HG03103 (cell line): Measurements from ENCODE around the gene FAM111B.
"Not testable (repeated sequence)": the region's sequence is repeated elsewhere in the genome, so short reads cannot be mapped to it uniquely, and the experiment has no call there.

Source experiments
- ATAC-seq: cut with Tn5 transposase; IDR thresholded peaks from one replicate; pipeline ENCODE4 v1.9.1; 2021; ENCODE audit warnings: low read depth; ENCODE audit not compliant: unreplicated experiment

The FAM111B gene

GRCh38 chr11:59097113-59097708 lies 9.8 kb upstream of the FAM111B start:
- ATAC-seq, result no peak

DNA sequence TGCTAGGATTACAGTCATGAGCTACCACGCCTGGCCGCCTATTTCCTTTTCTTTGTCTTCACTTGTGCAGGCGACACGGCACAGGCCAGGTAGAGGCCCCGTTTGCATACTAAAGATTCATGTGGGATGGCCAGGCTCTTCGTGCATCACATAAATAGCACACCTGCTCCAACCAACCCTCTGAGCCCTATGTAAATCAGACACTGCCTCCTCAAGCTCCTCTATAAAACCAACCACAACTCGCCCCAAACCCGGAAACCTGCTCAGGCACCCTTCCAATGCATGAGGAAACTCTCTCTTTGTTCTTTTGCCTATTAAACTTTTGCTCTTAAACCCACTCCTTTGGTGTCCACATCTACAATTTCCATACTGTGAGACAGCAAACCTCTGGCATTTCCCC lies 9.1 kb upstream of the FAM111B start:
- ATAC-seq, result not testable (repeated sequence)

DNA sequence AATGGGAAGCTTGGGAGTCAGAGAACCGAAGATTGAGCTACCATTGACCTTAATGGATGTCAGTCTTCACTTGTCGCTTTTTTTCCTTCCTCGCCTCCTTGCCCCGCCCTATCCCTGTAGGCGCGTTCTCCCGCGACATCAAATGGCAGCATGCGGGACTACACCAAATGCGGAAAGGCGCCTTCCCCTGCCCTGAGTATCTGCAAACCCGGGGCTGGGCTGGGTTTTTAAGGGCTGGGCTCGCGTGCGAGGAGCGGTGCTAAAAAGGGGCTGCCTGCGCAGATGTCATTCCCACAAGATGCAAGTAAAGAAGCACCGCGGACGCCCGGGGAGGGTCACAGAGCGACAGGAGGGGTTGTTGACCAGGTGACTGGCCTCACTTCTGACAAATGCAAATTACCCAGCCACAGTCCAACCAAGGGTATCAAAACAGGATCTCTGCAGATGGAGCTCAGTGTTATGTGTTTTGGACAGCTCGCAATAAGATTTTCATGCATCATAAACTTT lies 4.7 kb upstream of the FAM111B start:
- ATAC-seq, result peak; percentile 55

GRCh38 chr11:59107721-59108120 lies 684 bp downstream of the FAM111B start:
- ATAC-seq, result peak; percentile 30

GRCh38 chr11:59112494-59112893 lies 5.5 kb downstream of the FAM111B start:
- no peak for ATAC-seq

DNA sequence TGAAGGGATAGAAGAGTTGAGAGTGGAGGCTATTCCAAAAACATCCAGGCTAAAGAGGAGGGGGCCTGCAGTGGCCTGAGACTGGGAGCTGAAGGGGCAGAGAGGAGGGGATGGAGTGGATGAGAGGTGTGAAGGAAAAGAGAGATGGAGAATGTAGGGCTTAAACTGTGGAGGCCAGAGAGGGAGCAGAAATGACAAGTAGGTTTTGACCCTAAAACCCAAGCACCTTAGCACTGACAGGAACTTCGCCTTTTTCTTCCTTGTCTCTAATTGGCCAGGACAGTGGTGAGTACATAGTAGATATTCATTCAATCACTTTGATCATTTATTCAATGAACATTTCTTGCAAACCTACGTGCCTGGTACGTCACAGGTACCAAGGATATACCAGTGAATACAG lies 7.3 kb downstream of the FAM111B start:
- ATAC-seq, result no peak

- no peak for ATAC-seq
These were observed 8.5 kb downstream of the FAM111B start for GRCh38 chr11:59115553-59115952.

DNA sequence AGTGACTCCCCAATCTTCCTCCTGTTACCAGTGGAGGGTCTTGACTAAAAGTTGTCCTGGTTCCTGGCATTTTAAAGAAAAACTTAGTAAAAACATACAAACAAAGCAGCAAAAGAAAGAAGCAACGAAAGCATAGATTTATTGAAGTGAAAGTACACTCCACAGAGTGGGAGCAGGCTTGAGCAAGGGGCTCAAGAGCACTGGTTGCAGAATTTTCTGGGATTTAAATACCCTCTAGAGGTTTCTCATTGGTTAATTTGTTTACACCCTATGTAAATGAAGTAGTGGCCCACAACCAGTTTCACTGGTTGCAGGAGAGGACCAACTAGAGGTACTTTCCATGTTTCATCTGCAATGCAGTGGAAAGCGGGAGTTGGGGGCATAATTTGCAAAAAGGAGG lies 10.7 kb downstream of the FAM111B start:
- no peak for ATAC-seq

DNA sequence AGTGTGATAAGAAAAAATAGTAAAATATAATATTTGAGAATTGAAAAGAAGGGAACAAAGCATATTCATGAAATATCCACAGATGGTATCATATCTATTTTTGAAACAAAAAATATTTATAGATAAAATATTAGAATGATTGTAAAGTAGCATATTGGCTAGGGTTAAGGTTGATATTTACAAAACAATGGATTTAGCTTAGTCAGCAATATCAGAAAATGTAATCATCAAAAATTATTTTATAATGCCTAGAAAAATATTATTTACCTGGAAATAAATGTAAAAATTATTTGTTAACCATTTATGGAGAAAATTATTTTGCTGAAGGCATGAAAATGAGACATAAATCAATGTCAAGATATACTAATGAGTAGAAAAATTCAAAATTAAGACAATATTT lies 12.8 kb downstream of the FAM111B start:
- no peak for ATAC-seq

DNA sequence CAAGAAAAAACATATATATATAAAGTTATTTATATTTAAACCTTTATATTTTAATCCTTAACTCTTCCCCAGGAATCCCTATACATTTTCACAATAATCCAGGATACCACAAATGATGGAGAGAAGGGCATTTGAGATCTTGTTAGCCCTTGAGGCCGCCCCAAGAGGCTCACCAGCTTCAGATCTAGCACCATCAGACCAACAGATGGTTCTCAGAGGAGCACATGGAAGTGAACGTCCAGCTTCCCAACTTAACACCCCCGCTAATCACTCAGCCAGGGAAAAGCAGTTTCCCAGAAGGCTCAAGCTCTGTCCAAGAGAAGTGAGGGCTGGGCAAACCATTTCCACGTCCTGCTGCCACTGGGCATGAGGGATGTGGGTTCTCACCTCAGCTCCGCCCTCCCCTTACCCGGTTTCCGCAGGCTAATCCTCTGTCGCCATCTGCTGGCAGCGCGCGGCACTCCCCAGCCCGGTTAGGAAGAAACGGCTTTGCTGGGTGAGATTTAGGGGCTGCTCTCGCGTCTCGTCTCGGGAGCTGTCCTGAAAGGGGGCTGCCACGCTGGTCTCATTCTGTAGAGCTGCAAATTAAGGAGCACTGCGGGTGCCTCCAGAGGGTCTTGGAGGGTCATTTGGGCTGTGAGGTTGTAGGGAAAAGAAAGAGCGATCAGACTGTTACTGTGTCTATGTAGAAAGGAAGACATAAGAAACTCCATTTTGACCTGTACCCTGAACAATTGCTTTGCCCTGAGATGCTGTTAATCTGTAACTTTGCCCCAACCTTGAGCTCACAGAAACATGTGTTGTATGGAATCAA lies 28.8 kb downstream of the FAM111B start:
- ATAC-seq, result peak; percentile 94

DNA sequence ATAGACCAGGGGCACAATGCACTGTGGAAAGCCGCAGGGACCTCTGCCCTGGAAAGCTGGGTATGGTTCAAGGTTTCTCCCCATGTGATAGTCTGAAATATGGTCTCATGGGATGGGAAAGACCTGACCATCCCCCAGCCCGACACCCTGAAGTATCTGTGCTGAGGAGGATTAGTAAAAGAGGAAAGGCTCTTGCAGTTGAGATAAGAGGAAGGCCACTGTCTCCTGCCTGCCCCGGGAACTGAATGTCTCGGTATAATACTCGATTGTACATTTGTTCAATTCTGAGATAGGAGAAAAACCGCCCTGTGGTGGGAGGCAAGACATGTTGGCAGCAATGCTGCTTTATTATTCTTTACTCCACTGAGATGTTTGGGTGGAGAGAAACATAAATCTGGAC lies 29.5 kb downstream of the FAM111B start:
- ATAC-seq, result not testable (repeated sequence)

DNA sequence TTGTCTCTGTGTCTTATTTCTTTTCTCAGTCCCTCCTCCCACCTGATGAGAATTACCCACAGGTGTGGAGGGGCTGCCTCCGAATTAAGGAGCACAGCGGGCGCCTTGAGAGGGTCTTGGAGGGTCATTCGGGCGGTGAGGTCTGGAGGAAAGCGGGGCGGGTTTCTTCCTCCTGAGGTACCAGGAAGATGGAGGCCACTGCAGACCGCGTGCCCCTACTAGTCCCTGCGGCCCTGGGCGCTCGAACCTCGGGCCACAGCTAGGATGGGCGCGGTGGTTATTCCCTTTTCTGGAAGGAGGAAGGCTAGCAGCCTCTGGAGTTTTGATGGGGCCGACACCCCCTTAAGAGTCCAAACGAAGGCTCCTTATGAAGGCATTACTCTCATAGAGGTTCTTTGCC lies 30.2 kb downstream of the FAM111B start:
- ATAC-seq, result no peak

- no peak for ATAC-seq
These were observed 31.6 kb downstream of the FAM111B start for GRCh38 chr11:59138643-59139042.

GRCh38 chr11:59141191-59141590 lies 34.2 kb downstream of the FAM111B start:
- ATAC-seq, result no peak

DNA sequence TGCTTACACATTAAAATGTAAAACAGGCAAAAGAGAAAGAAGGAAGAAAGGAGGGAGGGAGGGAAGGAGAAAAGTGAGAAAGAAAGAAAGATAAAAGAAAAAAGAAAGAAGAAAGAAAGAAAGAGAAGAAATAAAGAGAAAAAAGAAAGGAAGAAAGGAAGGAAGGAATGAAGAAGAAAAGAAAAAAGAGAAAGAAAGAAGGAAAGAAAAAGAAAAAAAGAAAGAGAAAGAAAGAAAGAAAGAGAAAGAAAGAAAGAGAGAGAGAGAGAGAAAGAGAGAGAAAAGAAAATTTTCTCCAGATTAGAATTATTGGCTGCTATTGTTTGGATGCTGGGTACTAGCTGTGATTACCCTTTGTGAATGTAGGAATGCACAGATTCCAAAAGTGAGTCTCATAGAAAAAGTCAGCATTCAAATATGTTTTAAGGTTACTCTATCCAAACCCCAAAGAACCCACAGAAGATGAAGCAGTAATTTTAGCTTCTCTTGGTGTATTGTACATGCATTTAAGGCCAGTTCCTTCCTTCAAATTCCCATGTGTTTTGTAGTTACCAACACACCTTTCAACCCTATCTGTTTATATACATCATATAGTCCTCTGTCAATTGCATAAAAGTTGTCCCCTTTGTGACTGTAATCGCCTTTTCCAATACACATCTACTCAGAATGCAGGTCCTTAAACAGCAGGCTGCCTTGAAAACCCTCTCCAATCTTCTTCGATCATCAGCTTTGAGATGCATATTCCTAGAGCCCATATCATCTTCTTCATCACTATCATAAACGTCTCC lies 34.8 kb downstream of the FAM111B start:
- ATAC-seq, result no peak

DNA sequence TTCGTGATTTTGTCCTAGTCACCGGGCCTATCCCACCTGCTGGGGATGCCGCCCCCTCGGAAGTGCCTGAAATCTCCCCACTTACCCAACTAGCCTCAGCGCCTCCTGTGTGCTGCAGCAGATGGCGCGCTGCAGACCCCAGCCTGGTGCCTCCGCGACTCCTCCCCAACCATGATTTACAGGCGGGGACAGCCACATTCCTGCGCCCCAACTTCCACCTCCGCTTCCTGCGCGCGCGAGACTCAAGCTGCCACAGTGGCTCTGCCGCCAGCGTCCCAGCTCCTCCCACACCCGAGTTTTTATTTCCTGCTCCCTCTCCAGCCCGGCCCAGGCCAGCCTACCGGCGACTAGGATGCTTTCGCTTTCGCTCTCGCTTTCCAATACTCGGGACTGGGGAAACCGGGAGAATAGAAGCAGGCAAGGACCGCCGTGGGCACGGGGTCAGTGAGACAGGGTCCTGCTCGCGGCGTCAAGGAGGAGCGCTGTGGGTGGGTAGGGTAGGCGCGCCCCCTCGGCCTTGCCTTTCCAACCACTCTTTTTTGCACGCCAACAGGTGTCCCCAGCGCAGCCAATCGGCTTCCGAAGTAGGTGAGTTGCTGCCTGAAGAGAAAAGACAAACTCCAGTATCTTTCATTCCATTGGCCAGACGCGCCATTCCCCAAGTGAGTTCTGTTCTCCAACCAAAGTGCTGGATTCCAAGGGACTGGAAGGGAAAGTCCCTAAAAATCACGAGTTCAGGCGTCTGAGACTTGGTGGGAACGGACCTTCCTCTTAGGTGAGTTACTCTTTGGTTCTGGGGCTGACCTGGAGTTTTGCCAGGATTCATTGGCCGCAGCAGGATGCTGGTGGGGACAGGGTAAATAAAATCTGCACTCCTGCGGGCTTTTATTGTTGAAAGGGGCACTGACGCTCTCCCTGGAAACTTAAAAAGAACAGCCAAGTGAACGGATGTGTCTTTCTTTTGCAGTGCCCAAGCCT lies 35.8 kb downstream of the FAM111B start, which contains the start of gene FAM111A:
FAM111A (plus strand) TSS at position 327 of the 978 bp plus-strand sequence. CDS start 6,017 bp downstream, outside the sequence.
- ATAC-seq, result peak; percentile 56

DNA sequence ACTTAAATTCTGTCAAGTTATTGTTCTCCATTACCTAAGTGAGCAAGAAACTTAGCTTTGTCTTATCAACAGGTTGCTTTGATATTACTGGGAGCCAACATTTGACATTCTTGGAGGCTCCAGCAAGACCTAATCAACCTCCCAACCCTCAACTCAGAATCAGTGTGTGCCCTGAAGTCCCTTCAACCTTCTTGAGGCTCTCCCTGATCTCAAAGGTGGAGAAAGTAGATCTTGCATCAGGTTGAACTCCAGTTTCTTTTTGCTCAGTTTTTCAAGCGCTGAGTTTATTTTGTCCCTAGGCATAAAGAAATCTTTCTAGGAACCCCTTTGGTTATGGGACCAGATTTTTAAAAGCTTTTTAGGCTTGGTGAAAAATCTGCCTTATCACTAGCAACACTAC lies 37.1 kb downstream of the FAM111B start:
- no peak for ATAC-seq

DNA sequence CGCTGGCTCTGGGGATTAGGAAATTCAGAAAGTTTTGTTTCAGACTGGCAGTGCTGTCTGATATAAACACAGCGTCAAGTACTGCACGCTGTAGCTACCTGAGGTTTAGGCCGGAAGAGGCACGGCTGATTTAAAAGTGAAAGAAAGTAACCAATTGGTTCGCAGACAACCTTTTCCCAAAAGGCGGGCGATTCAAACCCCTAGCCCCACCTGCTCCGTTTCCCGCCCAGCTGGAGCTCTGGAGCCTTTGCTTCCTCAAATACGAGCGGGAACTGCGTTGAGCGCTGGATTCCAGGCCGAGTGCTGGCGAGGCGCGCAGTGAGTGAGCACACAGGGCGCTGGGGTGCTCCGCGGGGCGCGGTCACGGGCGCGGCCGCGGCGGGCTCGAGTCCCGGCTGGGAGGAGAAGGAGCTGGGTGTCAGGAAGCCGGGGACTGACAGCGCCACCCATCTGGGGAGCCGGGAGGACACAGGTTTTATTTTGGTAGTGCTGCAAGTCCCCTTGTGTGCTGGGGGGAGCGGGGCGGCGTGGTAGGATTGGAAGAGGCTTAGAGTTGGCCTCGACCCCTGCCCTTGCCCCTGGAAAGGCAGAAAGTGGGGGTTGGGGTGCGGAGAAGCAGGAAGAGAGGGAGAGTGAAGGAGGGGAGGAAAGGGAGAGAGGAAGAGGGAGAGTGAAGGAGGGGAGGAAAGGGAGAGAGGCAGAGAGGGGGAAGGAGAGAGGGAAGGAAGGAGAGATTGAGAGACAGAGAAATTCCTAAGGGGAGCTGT lies 37.7 kb downstream of the FAM111B start:
- ATAC-seq, result peak; percentile 43

DNA sequence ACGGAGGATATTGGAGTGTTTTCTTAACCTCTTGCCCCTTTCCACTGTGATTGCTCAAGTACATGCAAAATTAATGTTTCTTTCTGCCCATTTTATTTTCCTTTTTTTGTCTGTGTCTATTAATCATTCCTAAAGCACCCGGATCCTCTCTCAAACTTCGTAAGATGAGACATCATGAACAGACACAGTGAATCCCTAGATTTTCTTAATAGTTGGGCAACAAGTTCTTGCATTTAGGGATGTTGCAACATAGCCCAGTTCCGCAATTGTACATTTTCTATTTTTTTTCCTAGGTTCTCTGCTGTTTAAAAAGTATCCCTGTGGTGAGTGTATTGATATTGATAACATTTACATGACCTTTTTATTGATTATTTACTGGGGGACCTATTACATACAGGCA lies 38.5 kb downstream of the FAM111B start:
- ATAC-seq, result no peak
